Loucy (cell line): ENCODE results near the gene ST6GAL1.
"Not testable (repeated sequence)": the region's sequence is repeated elsewhere in the genome, so short reads cannot be mapped to it uniquely, and the experiment has no call there.

Source experiments
- EZH2phosphoT487 ChIP-seq: fragments of 200-600 bp; IDR thresholded peaks from 2 replicates; pipeline ENCODE4 v1.6.1; 2018; ENCODE audit warnings: antibody characterized with exemption, mild to moderate bottlenecking, moderate library complexity, borderline replicate concordance
- TF ChIP-seq, protein P1 (sequence below): fragments of 200-600 bp; sonication (generic); conservative IDR thresholded peaks from 2 replicates; pipeline ENCODE4 v1.5.1; 2014; ENCODE audit warnings: mild to moderate bottlenecking, antibody characterized with exemption, low read length

DNA sequence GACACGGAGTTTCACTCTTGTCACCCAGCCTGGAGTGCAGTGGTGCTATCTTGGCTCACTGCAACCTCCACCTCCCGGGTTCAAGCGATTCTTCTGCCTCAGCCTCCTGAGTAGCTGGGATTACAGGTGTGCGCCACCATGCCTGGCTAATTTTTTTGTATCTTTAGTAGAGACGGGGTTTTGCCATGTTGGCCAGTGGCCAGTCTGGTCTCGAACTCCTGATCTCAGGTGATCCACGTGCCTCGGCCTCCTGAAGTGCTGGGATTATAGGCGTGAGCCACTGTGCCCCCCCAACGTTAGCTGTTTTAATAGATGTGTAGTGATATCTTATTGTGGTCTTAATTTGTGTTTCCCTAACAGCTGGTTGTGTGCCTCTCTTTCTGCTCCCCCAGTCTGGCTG is 40.8 kb downstream of the ST6GAL1 start:
- TF ChIP-seq, protein P1, sequence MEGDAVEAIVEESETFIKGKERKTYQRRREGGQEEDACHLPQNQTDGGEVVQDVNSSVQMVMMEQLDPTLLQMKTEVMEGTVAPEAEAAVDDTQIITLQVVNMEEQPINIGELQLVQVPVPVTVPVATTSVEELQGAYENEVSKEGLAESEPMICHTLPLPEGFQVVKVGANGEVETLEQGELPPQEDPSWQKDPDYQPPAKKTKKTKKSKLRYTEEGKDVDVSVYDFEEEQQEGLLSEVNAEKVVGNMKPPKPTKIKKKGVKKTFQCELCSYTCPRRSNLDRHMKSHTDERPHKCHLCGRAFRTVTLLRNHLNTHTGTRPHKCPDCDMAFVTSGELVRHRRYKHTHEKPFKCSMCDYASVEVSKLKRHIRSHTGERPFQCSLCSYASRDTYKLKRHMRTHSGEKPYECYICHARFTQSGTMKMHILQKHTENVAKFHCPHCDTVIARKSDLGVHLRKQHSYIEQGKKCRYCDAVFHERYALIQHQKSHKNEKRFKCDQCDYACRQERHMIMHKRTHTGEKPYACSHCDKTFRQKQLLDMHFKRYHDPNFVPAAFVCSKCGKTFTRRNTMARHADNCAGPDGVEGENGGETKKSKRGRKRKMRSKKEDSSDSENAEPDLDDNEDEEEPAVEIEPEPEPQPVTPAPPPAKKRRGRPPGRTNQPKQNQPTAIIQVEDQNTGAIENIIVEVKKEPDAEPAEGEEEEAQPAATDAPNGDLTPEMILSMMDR: not testable (repeated sequence)
- TF ChIP-seq EZH2phosphoT487: not testable (repeated sequence)
